HG03558 (cell line): Measurements from ENCODE around the gene SNX9.
"Not testable (repeated sequence)": the region's sequence is repeated elsewhere in the genome, so short reads cannot be mapped to it uniquely, and the experiment has no call there.

Experiments
- ATAC-seq: cut with Tn5 transposase; IDR thresholded peaks from one replicate; pipeline ENCODE4 v1.9.1; 2021; ENCODE audit warnings: moderate number of reproducible peaks; ENCODE audit not compliant: unreplicated experiment; ENCODE audit errors: extremely low read depth

SNX9 gene

DNA sequence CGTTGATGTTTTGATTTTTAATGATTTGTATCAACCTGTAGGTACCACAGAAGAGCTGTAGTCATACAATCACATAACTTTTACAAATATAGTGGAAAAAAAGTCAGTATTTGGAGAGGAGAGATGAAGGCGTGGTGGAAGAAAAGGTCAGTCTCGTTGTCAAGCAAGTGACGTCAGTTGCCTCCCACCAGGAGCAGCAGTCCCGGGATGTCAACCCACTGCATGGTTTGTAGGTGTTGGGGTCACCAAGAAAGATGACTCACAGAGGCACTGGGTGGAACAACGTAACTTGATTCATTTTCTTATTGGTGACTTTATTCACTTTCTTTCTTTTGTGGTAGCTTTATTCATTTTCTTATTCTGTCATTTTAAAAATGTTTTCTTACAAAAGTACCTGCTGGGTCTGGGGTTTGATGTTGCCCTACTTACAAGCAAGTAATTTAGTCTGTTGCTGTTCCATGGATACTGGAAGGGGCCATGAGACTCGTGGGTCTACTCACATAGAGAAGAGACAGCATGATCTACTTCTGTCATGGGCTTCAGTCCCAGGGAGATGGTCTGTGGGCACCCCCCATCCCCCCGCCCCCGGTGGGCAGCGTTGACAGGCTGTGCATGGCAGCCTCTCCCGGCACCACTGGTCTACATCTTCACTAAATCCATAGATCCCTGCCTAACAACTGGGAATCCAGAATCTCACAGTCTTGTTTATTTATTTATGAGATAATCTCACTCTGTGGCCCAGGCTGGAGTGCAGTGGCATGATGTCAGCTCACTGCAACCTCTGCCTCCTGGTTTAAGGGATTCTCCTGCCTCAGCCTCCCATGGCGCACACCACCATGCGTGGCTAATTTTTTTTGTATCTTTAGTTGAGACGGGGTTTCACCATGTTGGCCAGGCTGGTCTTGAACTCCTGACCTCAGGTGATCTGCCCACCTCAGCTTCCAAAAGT lies 122.2 kb downstream of the SNX9 start:
- no peak for ATAC-seq

- ATAC-seq, result no peak
These were observed 123.1 kb downstream of the SNX9 start for GRCh38 chr6:157946053-157946617.

DNA sequence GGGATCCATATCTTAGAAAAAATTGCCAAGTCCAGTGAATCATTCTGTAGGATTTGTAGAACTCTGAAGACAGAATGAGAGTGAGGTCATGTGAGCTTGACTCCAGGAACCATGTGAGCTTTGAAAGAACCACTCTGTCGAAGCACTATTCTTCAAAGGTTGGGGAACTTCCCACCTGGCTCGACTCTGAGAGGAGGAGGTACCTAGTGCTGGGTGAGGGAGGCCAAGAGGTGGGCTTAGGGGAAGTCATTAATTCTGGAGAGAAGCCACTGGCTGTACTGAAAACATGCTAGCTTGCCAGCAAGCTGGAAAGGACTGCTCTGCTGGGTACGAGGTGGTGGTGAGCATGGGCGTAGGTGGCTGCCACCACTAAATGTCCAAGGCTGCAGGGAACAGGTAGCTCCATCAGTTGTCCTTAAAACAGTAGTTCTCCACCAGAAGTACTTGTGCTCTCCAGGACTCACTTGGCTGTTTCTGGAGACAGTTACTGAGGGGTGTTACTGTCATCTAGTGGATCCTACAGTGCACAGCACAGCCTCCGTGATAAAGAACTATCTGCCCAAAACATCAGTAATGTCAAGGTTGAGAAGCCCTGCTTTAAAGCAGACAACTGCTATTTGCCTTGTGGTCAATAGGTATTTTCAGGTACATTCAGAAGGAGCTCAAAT lies 124.0 kb downstream of the SNX9 start:
- ATAC-seq, result no peak

DNA sequence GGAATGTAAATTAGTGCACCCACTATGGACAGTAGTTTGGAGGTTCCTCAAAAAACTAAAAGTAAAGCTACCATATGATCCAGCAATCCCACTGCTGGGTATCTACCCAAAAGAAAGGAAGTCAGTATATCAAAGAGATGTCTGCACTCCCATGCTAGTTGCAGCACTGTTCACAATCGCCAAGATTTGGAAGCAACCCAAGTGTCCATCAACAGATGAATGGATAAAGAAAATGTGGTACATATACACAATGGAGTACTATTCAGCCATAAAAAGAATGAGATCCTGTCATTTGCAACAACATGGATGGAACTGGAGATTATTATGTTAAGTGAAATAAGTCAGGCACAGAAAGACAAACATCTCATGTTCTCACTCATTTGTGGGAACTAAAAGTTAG lies 127.9 kb downstream of the SNX9 start:
- ATAC-seq, result not testable (repeated sequence)

DNA sequence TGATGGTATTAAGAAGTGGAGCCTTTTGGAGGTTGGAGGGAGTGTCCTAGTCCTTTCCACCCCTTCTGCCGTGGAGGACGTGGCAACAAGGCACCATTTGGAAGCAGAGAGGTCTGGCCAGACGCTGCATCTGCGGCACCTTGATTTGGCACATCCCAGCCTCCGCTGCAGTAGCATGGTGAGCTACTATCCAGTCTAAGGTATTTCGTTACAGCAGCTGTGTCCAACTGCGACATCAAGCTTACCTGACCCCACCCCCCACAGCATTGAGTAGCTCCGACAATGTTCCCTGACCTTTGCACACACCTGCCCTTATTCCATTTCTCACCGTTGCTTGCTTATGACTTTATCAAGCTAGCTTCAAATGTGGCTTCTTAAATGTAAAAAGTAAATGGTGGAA lies 128.8 kb downstream of the SNX9 start:
- no peak for ATAC-seq

DNA sequence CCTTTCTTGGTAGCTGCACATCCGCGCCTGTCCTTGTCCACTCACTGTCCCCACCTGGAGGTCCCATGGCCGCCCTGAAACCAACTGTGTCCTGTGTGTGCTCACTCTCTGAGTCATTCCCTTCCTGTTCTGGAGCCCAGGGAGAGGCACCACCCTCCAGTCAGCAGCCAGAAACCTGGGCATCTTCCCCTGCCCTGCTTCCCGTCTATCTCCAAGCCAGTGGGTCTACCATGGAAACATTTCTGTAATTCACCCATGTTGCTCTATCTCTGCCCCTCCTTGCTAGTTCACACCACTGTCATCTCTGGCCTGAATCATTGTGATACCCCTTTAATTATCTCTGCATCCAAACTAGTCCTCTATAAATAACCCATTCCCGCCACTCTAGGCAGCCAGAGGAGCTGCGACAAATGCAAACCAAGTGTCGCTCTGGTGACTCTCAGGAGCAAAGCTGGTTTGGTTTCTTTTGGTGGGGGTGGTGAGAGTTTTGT lies 129.9 kb downstream of the SNX9 start:
- ATAC-seq, result no peak

GRCh38 chr6:157953580-157954091 lies 130.6 kb downstream of the SNX9 start:
- no peak for ATAC-seq

GRCh38 chr6:157954150-157955117 lies 131.4 kb downstream of the SNX9 start:
- ATAC-seq, result no peak

DNA sequence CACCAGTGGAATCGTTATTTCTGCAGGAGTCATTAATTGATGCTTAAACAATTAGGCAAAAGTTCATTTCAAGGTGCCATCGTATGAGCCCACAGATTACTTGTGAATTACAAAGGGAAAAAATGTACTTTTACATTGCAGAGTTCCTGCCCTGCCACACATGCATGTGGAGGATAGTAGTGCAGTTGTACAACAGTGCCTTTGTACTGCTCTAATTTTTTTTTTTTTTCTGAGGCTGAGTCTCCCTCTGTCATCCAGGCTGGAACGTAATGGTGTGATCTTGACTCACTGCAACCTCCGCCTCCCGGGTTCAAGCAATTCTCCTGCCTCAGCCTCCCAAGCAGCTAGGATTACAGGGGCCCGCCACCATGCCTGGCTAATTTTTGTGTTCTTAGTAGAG lies 132.6 kb downstream of the SNX9 start:
- ATAC-seq, result no peak

DNA sequence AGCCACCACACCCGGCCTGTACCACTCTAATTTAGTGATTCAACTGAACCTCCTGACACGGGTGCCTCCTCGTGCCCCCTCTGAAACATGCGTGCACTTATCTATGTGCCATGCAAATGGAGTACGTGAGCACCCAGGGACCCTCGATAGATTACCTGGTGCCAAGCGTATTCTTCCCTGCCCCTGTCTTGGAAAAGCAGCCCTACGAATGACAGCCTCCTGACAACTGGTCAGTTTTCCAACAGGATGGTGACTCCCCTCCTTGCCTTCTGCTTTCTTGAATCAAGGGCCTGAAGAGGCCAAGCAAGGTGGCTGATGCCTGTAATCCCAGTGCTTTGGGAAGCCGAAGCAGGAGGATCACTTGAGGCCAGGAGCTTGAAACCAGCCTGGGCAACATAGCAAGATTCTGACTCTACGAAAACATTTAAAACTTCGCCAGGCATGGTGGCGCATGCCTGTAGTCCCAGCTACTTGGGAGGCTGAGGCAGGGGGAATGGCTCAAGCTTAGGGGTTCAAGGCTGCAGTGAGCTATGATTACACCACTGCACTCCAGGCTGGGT lies 133.2 kb downstream of the SNX9 start:
- no peak for ATAC-seq

GRCh38 chr6:157959451-157960227 lies 136.6 kb downstream of the SNX9 start:
- ATAC-seq, result no peak

- no peak for ATAC-seq
These were observed 138.2 kb downstream of the SNX9 start for GRCh38 chr6:157961153-157961831.

- no peak for ATAC-seq
These were observed 139.0 kb downstream of the SNX9 start for GRCh38 chr6:157961832-157962575.

DNA sequence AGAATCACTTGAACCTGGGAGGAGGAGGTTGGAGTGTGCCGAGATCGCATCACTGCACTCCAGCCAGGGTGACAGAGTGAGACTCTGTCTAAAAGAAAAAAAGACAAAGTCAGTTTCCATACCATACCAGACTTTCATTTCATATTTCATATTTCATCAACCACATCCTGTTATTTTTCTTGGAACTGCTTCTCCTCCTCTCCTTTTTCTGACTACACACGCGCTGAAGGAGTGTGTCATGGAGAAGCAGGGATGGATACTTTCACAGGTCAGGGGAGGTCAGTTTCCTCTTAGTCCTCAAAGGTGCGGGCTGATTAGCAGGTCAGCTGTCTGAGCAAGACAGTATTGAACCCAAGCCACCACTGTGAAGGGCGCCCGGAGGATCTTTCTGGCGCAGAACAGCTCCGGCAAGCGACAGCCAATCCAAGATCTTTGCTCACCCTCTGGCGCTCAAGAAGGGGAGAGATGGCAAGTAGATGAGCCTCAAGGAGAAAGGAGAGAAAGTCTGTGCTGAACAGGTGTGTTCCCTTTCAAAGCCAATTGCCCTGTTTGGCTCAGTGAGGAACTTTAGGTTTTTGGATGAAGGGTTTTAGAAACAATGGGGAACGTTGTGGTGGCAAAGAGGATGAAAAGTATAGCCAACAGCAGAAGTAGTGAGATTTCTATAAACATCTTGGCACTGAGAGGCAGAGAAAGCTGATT lies 139.7 kb downstream of the SNX9 start:
- no peak for ATAC-seq

DNA sequence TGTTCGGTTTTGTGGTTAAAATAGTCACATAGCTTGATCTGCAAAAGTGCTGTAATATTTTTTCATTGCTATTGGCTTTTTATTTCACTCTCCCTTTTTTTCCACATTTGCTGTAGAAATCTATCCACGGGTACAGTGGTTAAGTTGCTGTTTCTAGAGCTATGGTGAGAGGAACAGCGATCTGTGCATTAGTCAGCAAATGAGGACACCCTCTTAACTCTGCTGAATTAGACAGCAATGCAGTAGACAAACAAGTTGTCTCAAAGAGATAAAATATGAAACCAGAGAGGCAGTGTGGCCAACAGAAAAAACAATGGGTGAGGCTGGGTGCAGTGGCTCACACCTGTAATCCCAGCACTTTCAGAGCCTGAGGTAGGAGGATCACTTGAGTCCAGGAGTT lies 141.1 kb downstream of the SNX9 start:
- ATAC-seq, result no peak

GRCh38 chr6:157965387-157965786 lies 142.3 kb downstream of the SNX9 start:
- no peak for ATAC-seq

DNA sequence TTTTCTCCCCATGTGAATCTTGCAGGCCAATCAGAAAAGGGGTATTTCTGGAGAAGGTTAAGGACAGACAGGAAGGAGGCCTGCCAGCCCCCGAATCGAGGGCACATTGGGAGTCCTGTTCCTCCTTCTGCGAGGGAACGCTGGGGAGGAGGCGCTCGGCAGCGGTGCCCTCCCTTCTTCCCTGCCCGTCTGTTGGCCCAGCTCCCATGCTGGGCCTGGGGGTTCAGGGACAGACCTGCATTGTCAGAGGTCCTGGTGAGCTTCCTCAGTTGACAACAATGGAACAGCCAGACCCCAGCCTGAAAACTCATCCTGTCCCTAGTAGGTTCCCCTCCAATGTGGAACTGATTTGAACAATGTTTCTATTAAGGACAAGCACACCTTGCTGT lies 143.5 kb downstream of the SNX9 start:
- ATAC-seq, result no peak
